Midbrain (tissue), 1 donor: ENCODE results near the gene DYRK1A.

ENCODE experiments used
- DNase-seq: peaks from one replicate; lab custom pipeline; 2025; lab: John Stamatoyannopoulos, UW

Gene DYRK1A

DNA sequence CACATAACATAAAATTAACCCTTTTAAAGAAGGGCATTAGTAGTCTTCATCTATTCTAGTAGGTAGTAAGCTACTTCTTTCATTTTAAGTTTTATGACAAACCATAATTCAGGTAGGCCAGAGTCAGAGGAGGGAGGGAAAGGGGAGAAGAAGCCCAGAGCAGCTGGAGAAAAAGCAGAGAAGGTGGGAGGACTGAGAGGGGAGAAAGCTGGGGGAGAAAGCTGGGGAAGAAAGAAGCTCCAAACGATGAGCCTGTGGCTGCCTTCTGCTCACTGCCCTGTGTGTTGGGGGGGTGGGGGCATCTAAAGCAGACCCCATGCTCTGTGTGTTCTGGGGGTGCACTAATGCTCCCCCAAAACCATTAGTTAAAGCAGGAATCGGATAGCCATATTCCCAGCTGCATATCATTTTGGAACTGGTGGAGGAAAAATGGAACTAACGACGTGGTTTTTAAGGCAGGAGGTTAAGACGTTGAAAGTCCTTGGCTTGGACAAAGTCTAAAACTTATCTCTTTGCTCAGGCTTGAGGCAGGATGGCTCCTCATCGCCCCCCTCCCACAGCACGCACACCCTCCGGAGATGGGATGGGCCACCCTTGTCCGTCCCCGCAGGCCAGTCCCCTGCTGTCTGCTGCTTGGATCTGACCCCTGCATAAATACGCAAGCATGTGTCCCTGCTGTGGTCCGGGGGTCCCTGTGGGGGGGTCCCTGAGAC is 184.2 kb downstream of the DYRK1A start:
- DNase-seq, result no peak

DNA sequence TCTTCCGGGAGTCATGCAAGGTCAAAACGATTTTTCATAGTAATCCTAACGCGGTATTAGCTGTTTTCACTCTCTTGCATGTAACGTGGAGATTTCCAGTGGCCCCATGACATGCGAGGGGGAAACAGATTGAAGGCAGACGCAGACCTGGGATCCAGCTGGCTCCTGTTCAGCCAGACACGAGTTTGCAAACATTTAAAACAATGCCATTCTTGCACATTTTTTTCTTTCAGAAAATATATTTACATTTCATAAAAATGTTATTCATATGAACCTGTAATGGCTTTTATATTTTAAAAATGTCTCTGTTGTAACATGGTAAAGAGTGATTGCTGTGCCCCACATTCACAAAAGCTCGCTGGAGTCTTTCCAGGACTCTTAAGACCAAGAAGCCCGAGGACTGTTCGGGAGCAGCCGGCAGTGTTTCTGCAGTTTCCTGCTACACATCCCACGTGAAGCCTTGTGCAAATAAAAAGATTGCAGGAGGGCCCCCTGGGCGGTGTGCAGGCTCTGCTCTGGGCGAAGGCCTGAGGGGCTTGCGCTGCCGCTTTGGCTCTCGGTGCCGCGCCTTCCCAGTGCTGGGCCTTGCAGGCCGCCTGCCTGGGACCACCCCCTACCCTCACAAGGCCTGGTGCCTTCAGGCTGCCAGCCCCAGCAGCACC is 184.9 kb downstream of the DYRK1A start:
- DNase-seq, result peak; percentile 3

DNA sequence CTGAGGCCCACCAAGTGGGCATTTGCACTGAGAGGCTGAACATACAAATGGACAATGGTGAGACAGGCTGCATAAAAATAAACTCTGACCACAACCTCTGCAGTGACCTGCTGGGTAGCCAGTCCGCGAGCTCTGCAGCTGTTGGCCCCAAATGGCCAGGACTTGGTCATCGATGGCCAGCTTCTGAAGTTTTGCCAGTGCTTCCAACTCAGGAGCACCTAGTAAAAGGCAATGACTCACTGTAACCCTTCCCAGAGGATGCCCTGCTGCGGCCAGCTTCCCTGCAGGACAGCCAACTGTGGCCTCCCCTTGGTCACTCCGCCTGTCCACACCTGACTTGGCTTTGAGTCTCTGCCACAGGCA is 185.4 kb downstream of the DYRK1A start:
- DNase-seq, result no peak

DNA sequence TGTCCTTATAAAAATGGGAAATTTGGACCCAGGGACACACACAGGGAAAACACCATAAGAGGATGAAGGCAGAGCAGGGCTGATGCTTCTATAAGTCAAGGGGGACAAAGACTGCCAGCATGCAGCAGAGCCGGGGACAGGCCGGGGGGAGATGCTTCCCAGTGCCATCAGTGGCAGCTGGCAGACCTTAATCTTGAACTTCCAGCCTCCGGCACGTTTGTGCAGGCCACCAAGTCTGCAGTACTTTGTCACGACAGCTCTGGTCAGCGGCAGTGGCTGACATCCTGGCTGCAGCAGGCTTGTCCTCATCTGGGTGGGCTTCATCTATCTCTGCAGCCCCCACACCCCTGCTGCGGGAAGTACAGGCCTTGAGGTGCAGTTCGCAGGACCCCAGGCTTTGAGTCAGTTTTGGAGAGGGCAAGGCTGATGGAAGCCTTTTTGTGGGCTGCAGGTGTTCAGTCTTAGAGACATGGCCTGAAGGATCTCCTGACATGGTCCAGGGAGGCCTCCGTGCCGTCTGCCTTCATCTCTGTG is 186.0 kb downstream of the DYRK1A start:
- DNase-seq, result no peak

DNA sequence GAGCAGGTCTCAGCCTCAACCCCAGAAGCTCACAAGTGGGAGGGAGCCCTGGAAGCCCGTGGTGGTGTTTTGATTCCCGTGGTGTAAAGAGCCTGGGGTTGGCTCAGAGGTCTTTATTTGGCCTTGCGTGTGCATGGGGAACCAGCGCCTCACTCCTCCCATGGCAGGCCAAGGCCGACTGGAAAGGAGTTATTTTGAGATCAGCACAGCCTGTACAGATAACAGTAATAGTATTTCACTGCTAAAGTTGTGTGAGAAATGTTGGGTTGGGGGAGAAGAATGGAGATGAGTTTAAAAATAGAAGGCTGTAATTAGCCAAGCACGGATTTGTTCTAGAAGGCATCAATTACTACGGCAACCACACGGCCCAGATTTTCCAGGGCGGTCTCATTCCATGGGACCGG is 186.5 kb downstream of the DYRK1A start:
- DNase-seq, result peak; percentile 1

DNA sequence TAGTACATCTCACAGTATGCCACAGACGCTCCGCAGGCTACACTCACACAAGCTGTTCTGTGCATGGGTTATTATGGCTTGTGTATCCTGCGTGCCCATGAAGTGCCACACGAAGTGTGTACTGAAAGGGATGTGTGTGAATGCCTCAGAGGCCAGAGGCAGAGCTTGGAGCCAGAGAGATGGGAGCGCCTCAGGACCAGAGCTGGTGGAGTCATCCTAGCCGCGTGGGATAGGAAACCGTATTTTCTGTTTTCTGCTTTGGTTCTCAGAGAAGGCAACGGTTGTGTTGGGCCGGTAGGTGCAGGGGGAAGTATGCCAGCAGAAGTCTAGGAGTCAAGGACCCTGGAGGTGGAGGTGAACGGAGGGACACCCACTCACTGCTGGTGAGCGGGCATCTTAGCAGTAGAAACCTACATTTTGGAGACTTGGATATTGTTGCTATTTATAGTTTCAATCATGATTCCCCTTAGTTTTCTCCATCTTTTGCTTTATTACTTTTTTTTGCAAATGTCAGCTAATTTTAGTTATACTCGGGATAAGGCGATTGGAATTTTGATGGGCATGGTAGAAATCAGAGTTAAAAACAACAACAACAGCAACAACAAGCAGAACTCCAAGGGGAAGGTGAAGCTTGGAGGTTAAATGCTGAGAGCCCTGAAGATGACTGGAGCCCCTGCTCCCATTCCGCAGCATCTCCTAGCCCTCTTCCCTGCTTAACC is 188.2 kb downstream of the DYRK1A start:
- DNase-seq, result no peak

DNA sequence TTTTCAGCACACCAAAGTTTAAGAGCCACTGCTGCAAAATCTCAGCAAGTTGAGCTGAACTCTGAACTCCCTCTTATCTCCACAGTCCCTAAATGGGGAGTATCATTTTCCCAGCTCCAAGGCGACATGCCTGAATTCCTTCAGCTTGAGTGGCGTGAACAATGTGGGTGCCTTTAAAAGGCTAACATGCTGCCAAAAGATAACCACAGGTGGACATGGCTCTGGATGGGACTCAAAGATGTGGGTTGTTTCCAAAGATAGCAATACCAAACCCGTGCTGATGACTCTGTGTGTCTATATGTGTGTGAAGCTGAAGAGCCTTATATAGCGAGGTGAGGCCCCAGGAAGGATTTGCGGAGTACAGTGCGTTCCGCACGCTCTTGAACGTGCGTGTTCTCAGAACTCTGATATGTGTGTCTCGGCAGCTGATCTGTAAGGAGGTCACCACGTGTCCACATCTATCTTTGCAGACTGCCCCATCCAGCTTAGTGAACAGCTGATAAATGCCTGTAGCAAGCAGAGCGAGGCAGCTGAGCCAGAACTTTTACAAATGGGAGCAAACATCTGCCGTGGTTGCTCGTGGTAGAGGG is 189.2 kb downstream of the DYRK1A start:
- DNase-seq, result no peak

DNA sequence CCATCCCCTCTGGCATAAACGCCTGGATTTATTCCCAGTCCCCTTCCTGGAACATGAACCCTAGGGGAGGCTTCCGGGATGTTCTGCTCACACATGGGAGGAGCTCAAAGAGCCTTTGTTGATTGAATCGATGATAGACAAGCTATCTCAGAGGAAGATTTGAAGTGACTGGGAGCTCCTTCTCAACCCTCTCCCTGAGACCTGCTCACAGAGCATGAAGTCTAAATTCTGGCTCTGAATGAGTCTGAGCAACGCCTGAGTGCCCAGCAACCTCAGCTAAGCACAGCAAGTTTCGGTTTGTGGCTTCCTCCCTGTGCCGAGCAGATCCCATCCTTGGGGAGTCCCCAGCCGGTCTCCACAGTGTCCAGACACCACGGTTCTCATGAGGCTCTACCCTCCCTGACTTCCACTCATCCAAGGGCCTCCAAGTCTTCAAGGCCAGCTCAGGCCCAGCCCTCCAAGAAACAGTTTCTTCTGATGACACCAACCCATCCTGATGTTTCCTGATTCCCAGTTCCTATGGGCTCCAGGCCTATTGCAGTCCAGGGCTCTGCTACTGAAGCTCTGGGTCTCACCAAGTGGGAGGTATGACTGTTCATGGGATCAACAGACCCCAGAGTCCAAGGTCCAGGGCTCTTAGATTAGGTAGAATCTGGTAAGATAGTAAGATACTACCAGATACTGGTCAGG is 190.8 kb downstream of the DYRK1A start:
- no peak for DNase-seq

DNA sequence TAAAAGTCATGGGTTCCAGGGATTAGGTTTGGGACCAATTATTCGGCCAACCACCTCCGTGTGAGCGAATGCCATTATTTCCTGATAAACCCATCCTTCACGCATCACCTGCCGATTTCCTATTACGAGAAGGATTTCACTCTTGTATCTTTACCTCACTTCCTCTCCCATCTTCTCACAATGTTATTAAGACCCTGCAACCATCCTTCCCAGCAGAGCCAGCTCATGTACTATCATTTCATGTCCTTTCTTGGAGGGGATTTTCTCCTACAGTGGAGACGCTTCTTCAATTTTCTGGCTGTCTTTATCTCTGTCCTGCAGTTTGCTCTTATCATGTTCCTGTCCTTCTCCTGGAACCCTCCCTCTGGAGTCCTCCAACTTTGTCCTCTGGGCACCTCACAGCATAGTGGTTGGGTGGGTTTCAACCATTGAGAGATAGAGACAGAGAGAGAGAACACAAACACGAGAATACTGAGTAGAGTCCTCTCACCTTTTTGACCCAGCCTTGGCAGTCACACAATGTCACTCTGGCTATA is 192.2 kb downstream of the DYRK1A start:
- DNase-seq, result no peak

DNA sequence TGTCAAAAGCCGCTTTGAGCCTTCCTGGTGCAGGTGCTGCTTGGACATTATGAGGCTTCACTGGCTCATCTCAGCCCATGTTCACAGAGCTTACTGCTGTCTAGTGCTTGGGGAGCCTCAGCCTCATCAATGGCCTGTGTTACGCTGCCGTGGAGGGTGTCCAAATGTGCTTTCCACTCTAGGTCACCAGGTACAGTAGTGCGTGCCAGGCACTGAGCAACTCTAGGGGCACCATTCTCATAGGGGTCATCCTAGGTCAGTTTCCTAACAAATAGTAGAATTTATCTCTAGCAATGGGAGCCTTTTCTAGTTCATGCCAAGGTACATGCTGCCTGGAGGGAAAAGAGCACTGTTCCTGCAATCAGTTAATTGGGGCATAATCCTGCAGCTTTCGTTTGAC is 193.8 kb downstream of the DYRK1A start:
- no peak for DNase-seq

DNA sequence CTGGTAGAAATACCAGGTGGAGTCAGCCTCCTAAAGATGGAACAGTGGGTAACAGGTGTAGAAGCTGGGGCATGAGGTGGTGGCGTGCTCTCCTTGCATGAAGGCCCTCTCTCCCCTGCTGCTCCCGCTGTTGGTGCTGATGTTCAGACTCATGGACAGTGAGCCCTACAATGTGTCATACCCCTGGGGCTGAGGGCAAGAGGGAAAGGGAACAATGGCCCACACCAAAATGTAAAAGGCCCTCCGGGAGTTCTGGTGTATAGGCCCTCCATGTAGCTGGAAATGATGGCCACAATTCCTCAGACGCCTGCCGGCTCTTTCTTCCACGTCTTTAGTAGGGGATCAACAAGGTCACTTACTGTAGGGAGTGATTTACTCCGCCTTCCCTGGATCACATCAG is 194.9 kb downstream of the DYRK1A start:
- DNase-seq, result no peak

DNA sequence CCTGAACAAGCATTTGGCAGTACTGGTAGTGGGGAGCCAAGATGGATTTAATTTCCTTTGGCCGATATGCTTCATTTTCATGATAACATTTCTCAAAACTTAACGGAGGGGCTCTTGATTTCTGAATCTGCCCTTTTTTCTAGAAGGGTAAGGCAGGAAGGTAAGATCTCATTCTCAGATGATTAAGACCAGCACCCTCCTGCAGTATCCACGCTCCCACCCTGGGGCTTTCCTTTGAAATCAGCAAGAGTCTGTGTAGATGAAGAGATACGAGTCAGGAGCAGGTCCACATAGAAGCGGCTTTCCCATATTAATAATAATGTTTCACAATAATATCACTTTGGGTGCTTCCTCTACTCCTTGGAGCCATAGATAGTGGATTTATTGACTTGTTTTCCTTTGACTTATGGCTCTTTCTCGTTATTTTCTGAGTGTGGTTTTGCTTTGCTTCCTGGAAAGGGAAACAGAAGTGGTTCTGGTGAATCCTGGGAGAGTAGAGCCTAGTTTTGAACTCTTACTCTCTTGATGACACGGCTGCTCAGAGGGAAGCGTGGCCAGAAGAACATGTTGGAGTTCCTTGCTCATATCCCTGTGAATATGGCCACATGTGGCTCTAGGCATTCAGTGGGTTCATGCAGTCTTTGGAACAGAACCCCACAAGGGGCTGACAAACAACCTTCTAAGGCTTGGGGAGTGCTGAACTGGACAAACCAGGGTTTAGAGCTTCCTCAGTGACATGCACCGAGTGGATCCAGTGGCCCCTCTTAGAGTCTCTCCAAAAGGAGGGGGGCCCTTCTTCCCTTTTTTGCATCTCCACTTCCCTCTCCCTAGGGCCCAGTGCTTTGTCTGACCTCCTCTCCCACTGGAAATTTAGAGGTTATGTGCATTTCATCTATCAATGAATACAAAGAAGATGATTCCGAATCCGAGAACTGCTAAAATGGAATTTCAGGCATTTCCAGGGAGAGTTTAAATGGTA is 195.7 kb downstream of the DYRK1A start:
- no peak for DNase-seq

DNA sequence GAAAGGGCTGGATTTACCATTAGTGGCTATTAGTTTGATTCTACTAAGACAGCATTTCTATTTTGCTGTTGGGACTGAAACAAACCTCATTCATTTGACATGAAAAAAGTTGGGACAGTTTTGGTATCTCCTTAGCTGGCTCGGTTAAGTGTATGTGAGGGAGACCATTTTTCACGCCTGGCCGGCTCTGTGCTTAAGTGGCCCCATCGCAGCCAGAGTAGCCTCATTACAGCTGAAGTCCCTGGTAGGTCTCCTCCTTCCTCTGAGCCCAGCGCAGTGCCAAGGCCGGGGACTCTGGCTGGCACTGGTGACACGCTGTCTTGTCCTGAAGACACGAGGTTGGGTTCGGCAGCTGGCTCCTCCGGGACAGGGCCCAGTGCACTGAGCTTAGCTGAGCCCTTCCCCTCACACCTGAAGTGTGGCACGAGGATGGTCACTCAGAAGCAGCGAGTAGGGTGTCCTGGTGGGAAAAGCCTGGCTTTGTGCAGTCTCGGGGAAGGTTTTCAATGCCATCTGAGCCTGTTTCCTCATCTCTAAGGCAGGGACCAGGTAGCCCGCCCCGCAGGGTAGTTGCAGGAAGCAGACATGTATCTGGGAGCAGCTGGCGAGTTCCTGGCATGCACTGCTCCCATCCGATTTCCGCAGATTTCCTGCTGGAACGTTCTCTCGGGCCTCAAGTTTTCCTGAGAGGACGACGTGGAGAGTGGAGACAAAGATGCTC is 196.5 kb downstream of the DYRK1A start:
- DNase-seq, result no peak

DNA sequence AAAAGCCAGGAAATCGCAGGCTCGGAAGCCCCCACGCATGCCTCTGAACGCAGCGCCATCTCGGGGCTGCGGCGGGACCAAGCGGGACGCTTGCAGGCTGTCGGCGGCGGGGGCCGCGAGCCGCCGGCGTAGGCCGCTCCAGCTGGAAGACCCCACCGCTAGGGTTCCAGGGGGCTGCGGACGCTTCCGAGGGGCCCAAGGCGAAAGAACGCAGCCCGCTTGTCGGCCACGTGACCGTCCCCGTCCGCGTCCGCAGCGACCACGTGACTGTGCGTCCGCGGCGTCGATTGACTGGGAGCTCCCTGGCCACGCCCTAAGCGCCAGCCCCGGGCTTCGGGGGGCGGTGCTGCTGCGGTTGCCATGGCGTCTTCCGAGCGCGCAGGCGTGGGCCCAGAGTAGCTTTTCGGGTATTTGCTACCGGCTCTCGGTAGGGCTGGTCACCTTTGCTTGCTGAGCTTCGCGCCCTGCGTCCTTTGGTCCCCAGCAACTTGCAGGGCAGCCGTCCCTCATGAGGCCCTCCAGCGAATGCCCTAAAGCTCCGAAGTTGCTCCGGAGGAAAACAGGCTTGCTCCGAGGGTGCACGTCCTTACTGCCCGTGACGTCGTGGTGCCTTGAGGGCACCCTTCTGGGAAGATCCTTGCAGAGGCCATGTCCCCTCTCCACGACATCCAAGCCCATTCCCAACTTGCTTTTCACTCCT is 197.2 kb downstream of the DYRK1A start:
- DNase-seq, result peak; percentile 95

DNA sequence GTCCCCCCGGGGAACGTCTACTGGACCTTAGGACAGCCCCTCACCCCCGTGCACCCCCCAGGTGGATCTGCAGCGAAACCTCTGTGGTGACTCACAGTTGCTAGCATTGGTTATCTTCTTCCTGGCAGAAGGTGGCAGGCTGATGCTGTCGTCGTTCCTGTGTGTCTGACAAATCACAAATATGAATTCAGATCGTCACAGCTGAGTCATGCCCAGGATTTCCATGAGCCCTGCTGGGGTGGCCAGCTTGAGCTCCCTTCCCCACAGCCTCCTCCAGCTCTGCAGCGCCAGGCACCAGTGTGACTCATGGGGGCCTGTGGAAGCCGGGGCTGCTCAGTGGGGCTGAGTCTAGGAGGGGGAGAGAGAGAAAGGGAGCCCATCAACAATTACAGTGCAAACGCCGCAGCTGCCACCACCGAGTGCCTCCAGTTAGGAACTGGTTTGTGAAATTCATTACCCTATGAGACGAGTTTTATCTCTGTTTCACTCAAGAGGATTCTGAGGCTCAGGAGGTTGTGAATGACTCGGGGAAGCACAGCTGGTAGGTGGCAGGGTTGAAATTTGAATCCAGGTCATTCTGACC is 197.9 kb downstream of the DYRK1A start:
- peak; percentile 69 for DNase-seq

DNA sequence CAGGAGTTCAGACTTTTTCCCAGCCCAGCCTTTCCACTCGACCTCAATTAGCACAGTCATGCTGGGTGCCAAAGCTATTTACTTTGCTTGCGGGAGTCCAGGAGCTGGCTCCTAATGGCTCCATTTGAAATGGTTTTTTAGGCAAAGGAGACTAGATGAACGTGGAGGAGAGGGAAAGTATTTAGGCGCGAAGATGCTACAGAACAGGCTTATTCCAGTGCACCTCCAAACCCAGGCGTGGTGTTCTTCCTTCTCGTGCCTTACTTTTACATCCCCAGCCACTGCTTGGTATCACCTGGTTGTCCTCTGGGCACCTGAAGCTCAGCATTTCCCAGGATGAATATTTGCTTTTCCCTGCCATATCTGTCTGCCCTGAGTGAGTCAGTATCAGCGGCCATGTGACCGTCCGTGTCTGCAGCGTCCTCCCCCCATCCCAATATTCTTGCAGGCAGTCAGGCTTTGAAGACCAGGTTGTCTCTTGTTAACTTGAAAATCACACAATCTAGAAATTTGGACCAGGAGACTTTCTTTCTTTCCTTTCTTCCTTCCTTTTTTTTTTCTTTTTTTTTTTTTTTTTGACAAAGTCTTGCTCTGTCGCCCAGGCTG is 198.5 kb downstream of the DYRK1A start:
- peak; percentile 44 for DNase-seq

DNA sequence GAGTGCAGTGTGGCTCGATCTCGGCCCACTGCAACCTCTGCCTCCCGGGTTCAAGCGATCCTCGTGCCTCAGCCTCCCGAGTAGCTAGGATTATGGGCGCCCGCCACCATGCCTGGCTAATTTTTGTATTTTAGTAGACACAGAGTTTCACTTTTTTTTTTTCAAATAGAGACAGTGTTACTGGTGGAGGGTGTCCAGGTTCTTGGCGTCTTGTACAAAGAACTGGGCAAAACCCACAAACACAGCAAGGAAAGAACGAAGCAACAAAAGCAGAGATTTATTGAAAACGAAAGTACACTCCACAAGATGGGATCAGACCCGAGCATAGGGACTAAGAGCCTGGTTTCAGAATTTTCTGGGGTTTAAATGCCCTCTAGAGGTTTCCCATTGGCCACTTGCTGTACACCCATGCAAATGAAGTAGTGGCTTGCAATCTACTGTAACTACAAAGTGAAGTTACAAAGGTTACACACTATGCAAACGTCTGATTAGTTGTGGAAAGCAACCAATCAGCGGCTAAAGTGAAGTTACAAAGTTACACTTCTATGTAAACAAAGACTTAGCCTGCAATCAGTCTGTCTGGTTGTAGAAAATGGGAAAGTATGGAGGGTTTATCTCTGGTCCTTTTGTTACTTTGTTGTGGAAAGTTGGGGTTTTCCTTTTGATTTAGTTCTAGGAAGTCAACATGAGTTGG is 199.1 kb downstream of the DYRK1A start:
- peak; percentile 61 for DNase-seq
